ENCODE measurements around the gene CUBN.

DNA sequence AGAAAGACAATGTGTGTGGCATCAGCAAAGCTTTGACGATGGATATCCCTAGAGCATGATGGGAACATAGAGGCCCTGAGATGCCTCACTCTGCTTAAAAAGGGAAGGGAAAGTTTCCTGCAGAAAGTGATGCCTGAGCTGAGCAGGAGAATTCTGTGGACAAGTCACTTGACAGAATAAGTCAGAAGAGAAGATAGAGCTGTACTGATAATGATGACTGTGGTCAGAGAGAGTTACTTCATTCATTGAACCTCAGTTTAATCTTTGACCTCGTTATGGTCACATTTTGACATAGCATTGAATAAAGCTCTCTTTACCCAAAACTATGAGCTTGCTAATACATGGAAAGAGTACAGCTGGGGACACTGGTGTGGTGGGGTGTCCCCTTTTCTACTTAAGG, 7.6 kb downstream of the CUBN start:
- TF ChIP-seq, protein P1, sequence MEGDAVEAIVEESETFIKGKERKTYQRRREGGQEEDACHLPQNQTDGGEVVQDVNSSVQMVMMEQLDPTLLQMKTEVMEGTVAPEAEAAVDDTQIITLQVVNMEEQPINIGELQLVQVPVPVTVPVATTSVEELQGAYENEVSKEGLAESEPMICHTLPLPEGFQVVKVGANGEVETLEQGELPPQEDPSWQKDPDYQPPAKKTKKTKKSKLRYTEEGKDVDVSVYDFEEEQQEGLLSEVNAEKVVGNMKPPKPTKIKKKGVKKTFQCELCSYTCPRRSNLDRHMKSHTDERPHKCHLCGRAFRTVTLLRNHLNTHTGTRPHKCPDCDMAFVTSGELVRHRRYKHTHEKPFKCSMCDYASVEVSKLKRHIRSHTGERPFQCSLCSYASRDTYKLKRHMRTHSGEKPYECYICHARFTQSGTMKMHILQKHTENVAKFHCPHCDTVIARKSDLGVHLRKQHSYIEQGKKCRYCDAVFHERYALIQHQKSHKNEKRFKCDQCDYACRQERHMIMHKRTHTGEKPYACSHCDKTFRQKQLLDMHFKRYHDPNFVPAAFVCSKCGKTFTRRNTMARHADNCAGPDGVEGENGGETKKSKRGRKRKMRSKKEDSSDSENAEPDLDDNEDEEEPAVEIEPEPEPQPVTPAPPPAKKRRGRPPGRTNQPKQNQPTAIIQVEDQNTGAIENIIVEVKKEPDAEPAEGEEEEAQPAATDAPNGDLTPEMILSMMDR (IDR thresholded peaks at IDR 0.05) = no peak
- TF ChIP-seq POLR2A (IDR thresholded peaks at IDR 0.05) = no peak

All from transverse colon (tissue), 3 donors.